22Rv1 (cell line): ENCODE data around the gene COL4A1.

Source experiments
- H3K27ac ChIP-seq: fragments of 450-650 bp; 2 replicates; pipeline ENCODE4 v1.5.1; 2017
- CTCF ChIP-seq: fragments of 450-650 bp; IDR thresholded peaks from 2 replicates; pipeline ENCODE4 v1.5.1; 2017; ENCODE audit warnings: mild to moderate bottlenecking
- ZFX ChIP-seq: fragments of 450-650 bp; IDR thresholded peaks from 2 replicates; pipeline ENCODE4 v1.6.1; 2017; ENCODE audit warnings: antibody characterized with exemption, borderline replicate concordance

COL4A1 gene

DNA sequence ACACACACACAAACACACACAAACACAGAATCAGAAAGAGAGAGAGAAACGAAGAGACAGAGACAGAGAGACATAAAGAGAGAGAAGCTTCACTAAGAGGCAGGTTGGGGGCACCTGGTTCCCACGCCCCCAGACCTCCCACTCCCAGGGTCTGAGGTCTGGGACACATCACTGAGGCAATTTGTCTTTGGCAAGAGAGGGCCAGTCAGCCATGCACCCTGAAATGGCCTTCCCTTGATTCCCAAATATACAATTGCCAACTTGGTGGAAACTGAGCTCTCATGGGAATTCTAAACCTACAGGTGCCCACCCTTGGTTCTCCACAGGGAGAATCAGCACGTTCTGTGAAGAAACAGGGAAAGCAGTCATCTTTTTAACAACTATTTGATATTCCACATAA is 79.5 kb downstream of the COL4A1 start:
- H3K27ac ChIP-seq: no peak overlapping the region
- TF ChIP-seq ZFX (no peak), CTCF (no peak)

- H3K27ac ChIP-seq: no peak overlapping the region
- no peak for TF ChIP-seq ZFX
- TF ChIP-seq CTCF: no peak
Observed at GRCh38 chr13:110225609-110226574, 81.1 kb downstream of the COL4A1 start.

GRCh38 chr13:110225003-110225402 is 82.0 kb downstream of the COL4A1 start:
- no peak overlapping the region for H3K27ac ChIP-seq
- TF ChIP-seq CTCF: no peak
- no peak for TF ChIP-seq ZFX

GRCh38 chr13:110224519-110224918 is 82.4 kb downstream of the COL4A1 start:
- no peak overlapping the region for H3K27ac ChIP-seq
- TF ChIP-seq CTCF (no peak), ZFX (no peak)

DNA sequence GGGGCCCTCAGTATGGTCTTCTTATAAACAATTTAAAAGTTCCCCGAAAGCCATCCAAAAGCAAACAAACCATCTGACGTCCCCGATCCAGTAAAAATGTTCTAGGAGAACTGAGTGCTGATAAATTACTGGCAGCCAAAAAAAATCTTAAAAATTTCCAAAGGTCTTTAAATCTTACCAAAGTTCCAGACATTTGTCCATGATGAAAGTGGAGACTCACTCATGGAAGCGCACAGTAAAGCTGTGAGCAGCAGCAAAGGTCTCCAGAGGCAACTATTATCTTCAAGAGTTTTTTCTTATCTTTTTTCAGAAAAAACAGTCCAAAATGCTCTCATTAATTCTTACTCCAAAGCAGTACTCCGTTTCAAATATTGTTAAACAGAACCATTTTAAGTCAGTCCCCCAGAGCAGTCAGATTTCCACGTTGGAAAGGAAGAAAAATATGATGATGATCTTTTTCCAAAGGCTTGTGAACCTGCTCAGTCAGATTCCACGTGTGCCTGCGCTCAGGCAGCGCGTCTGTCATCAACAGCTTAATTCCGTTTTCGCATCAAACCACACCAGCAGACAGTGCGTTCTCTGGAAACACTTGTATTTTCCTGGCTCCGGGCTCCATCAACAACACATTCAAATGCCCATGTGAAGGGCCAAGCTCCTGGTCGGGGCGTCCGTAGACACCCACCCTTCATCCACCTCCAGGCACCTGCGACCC is 85.4 kb downstream of the COL4A1 start:
- TF ChIP-seq ZFX: no peak
- TF ChIP-seq CTCF: no peak
- no peak overlapping the region for H3K27ac ChIP-seq

GRCh38 chr13:110220471-110220870 is 86.5 kb downstream of the COL4A1 start:
- TF ChIP-seq ZFX (no peak), CTCF (no peak)
- H3K27ac ChIP-seq: no peak overlapping the region
